HG03159 (cell line): ENCODE data around the gene TLE2.
"Not testable (repeated sequence)": the region's sequence is repeated elsewhere in the genome, so short reads cannot be mapped to it uniquely, and the experiment has no call there.

Experiments
- ATAC-seq: cut with Tn5 transposase; IDR thresholded peaks from one replicate; pipeline ENCODE4 v1.9.1; 2021; ENCODE audit warnings: mild to moderate bottlenecking, moderate library complexity; ENCODE audit not compliant: unreplicated experiment

Gene TLE2

GRCh38 chr19:2988568-2988967 lies 40.5 kb downstream of the TLE2 start:
- no peak for ATAC-seq

GRCh38 chr19:2987797-2988196 lies 41.3 kb downstream of the TLE2 start:
- no peak for ATAC-seq

GRCh38 chr19:2986951-2987524 lies 42.0 kb downstream of the TLE2 start:
- ATAC-seq, result no peak

- no peak for ATAC-seq
These were observed 44.9 kb downstream of the TLE2 start for GRCh38 chr19:2984215-2984528.

- no peak for ATAC-seq
These were observed 45.5 kb downstream of the TLE2 start for GRCh38 chr19:2983351-2984214.

GRCh38 chr19:2982983-2983350 lies 46.1 kb downstream of the TLE2 start:
- no peak for ATAC-seq

- no peak for ATAC-seq
These were observed 46.5 kb downstream of the TLE2 start for GRCh38 chr19:2982561-2982960.

- ATAC-seq, result no peak
These were observed 47.2 kb downstream of the TLE2 start for GRCh38 chr19:2981898-2982297.

GRCh38 chr19:2978772-2979171 lies 50.3 kb downstream of the TLE2 start:
- no peak for ATAC-seq

- ATAC-seq, result no peak
These were observed 50.8 kb downstream of the TLE2 start for GRCh38 chr19:2978166-2978767.

GRCh38 chr19:2977746-2978138 lies 51.3 kb downstream of the TLE2 start:
- ATAC-seq, result no peak

GRCh38 chr19:2977001-2977745 lies 51.9 kb downstream of the TLE2 start, which contains the start of gene TLE6:
Gene TLE6, plus strand, starts transcription at chr19:2977564. Its CDS starts 670 bp downstream, at chr19:2978234.
- peak; percentile 89 for ATAC-seq

GRCh38 chr19:2976609-2977000 lies 52.5 kb downstream of the TLE2 start:
- no peak for ATAC-seq

GRCh38 chr19:2974342-2975041 lies 54.6 kb downstream of the TLE2 start:
- ATAC-seq, result no peak

GRCh38 chr19:2973229-2973628 lies 55.9 kb downstream of the TLE2 start:
- ATAC-seq, result no peak

- no peak for ATAC-seq
These were observed 58.8 kb downstream of the TLE2 start for GRCh38 chr19:2970201-2970835.

- no peak for ATAC-seq
These were observed 60.0 kb downstream of the TLE2 start for GRCh38 chr19:2969104-2969504.

GRCh38 chr19:2967972-2968371 lies 61.1 kb downstream of the TLE2 start:
- no peak for ATAC-seq

GRCh38 chr19:2964874-2965273 lies 64.2 kb downstream of the TLE2 start:
- ATAC-seq, result no peak

GRCh38 chr19:2963631-2964030 lies 65.4 kb downstream of the TLE2 start:
- ATAC-seq, result not testable (repeated sequence)
